ENCODE data around the gene DNAL4.

The DNAL4 gene

GRCh38 chr22:38832005-38832978 lies 38.3 kb upstream of the DNAL4 start:
- Histone ChIP-seq H3K9me3 (no peaks in the 10 kb centered on the region), H3K27me3 (ENCODE audit: low read depth) (peaks cover 14% of the 10 kb centered on the region), H3K4me3 (no peak overlapping the region), H3K4me1 (0 out of 2 replicates have a peak, but pooled peaks cover 7% of the 10 kb centered on the region), H3K36me3 (replicated peaks) (no peaks in the 10 kb centered on the region)
- in situ Hi-C loops (cut with MboI; ENCODE audit: low sequenced_read_pairs): no loop called here
- no peak for DNase-seq (ENCODE audit: low spot score in 2 of 2)

GRCh38 chr22:38831166-38831945 lies 37.4 kb upstream of the DNAL4 start:
- no peaks in the 10 kb centered on the region for H3K9me3 ChIP-seq
- H3K36me3 ChIP-seq (replicated peaks): no peaks in the 10 kb centered on the region
- in situ Hi-C loops (cut with MboI; ENCODE audit: low sequenced_read_pairs): no loop called here
- H3K4me1 ChIP-seq: 0 out of 2 replicates have a peak, but pooled peaks cover 7% of the 10 kb centered on the region
- DNase-seq (ENCODE audit: low spot score in 2 of 2): no peak
- H3K27me3 ChIP-seq (ENCODE audit: low read depth): peaks cover 8% of the 10 kb centered on the region
- H3K4me3 ChIP-seq: no peak overlapping the region

GRCh38 chr22:38830845-38831108 lies 36.8 kb upstream of the DNAL4 start:
- Histone ChIP-seq H3K9me3 (no peaks in the 10 kb centered on the region), H3K27me3 (ENCODE audit: low read depth) (peaks cover 3% of the 10 kb centered on the region; the same call in 1 of the 2 replicates), H3K36me3 (replicated peaks) (no peaks in the 10 kb centered on the region), H3K4me3 (no peak overlapping the region), H3K4me1 (0 out of 2 replicates have a peak, but pooled peaks cover 2% of the 10 kb centered on the region)
- no peak for DNase-seq (ENCODE audit: low spot score in 2 of 2)
- in situ Hi-C loops (cut with MboI; ENCODE audit: low sequenced_read_pairs): no loop called here

GRCh38 chr22:38830026-38830844 lies 36.3 kb upstream of the DNAL4 start:
- no peak for DNase-seq (ENCODE audit: low spot score in 2 of 2)
- Histone ChIP-seq H3K36me3 (replicated peaks) (no peaks in the 10 kb centered on the region), H3K4me1 (no peaks in the 10 kb centered on the region), H3K9me3 (no peaks in the 10 kb centered on the region), H3K4me3 (no peak overlapping the region), H3K27me3 (ENCODE audit: low read depth) (peaks cover 3% of the 10 kb centered on the region; the same call in 1 of the 2 replicates)
- in situ Hi-C loops (cut with MboI; ENCODE audit: low sequenced_read_pairs): no loop called here

GRCh38 chr22:38829485-38829884 lies 35.5 kb upstream of the DNAL4 start:
- no peak for DNase-seq (ENCODE audit: low spot score in 2 of 2)
- in situ Hi-C loops (cut with MboI; ENCODE audit: low sequenced_read_pairs): no loop called here
- Histone ChIP-seq H3K9me3 (no peaks in the 10 kb centered on the region), H3K36me3 (replicated peaks) (no peaks in the 10 kb centered on the region), H3K4me1 (no peaks in the 10 kb centered on the region), H3K4me3 (no peak overlapping the region), H3K27me3 (ENCODE audit: low read depth) (peaks cover 3% of the 10 kb centered on the region; the same call in 1 of the 2 replicates)

- Histone ChIP-seq H3K4me1 (no peaks in the 10 kb centered on the region), H3K9me3 (no peaks in the 10 kb centered on the region), H3K36me3 (replicated peaks) (no peaks in the 10 kb centered on the region), H3K27me3 (ENCODE audit: low read depth) (peaks cover 3% of the 10 kb centered on the region; the same call in 1 of the 2 replicates), H3K4me3 (no peak overlapping the region)
- in situ Hi-C loops (cut with MboI; ENCODE audit: low sequenced_read_pairs): no loop called here
- no peak for DNase-seq (ENCODE audit: low spot score in 2 of 2)
These were observed 34.8 kb upstream of the DNAL4 start for GRCh38 chr22:38828616-38829205.

- no peaks in the 10 kb centered on the region for H3K36me3 ChIP-seq (replicated peaks)
- H3K27me3 ChIP-seq (ENCODE audit: low read depth): peaks cover 3% of the 10 kb centered on the region; the same call in 1 of the 2 replicates
- H3K4me1 ChIP-seq: no peaks in the 10 kb centered on the region
- no peak for DNase-seq (ENCODE audit: low spot score in 2 of 2)
- no peaks in the 10 kb centered on the region for H3K9me3 ChIP-seq
- in situ Hi-C loops (cut with MboI; ENCODE audit: low sequenced_read_pairs): no loop called here
- no peak overlapping the region for H3K4me3 ChIP-seq
These were observed 34.2 kb upstream of the DNAL4 start for GRCh38 chr22:38828191-38828590.

- Histone ChIP-seq H3K36me3 (replicated peaks) (no peaks in the 10 kb centered on the region), H3K4me3 (no peak overlapping the region), H3K9me3 (no peaks in the 10 kb centered on the region), H3K27me3 (ENCODE audit: low read depth) (peaks cover 3% of the 10 kb centered on the region; the same call in 1 of the 2 replicates), H3K4me1 (no peaks in the 10 kb centered on the region)
- no peak for DNase-seq (ENCODE audit: low spot score in 2 of 2)
- in situ Hi-C loops (cut with MboI; ENCODE audit: low sequenced_read_pairs): no loop called here
These were observed 33.6 kb upstream of the DNAL4 start for GRCh38 chr22:38827510-38827909.

- in situ Hi-C loops (cut with MboI; ENCODE audit: low sequenced_read_pairs): no loop called here
- H3K36me3 ChIP-seq (replicated peaks): no peaks in the 10 kb centered on the region
- H3K4me3 ChIP-seq: no peak overlapping the region
- H3K4me1 ChIP-seq: no peaks in the 10 kb centered on the region
- DNase-seq (ENCODE audit: low spot score in 2 of 2): no peak
- peaks cover 3% of the 10 kb centered on the region; the same call in 1 of the 2 replicates for H3K27me3 ChIP-seq (ENCODE audit: low read depth)
- no peaks in the 10 kb centered on the region for H3K9me3 ChIP-seq
These were observed 32.9 kb upstream of the DNAL4 start for GRCh38 chr22:38826801-38827200.

- no peaks in the 10 kb centered on the region for H3K36me3 ChIP-seq (replicated peaks)
- in situ Hi-C loops (cut with MboI; ENCODE audit: low sequenced_read_pairs): no loop called here
These were observed 32.4 kb upstream of the DNAL4 start for GRCh38 chr22:38826386-38826785.

GRCh38 chr22:38824585-38824984 lies 30.6 kb upstream of the DNAL4 start:
- Histone ChIP-seq H3K36me3 (replicated peaks) (no peaks in the 10 kb centered on the region), H3K4me3 (no peak overlapping the region), H3K27me3 (ENCODE audit: low read depth) (peaks cover 14% of the 10 kb centered on the region), H3K4me1 (no peaks in the 10 kb centered on the region), H3K9me3 (no peaks in the 10 kb centered on the region)
- in situ Hi-C loops (cut with MboI; ENCODE audit: low sequenced_read_pairs): no loop called here
- peak; percentile 60 to 87 for DNase-seq (ENCODE audit: low spot score in 2 of 2)

More at GRCh38 chr22:38826386-38826785, 32.4 kb upstream of the DNAL4 start:
- no peaks in the 10 kb centered on the region for H3K4me1 ChIP-seq
- no peak for DNase-seq (ENCODE audit: low spot score in 2 of 2)
- no peak overlapping the region for H3K4me3 ChIP-seq
- no peaks in the 10 kb centered on the region for H3K9me3 ChIP-seq
- H3K27me3 ChIP-seq (ENCODE audit: low read depth): peaks cover 3% of the 10 kb centered on the region; the same call in 1 of the 2 replicates

- Histone ChIP-seq H3K36me3 (replicated peaks) (no peaks in the 10 kb centered on the region), H3K4me1 (no peaks in the 10 kb centered on the region), H3K4me3 (no peak overlapping the region), H3K9me3 (no peaks in the 10 kb centered on the region), H3K27me3 (ENCODE audit: low read depth) (peaks cover 22% of the 10 kb centered on the region)
- DNase-seq (ENCODE audit: low spot score in 2 of 2): no peak
- in situ Hi-C loops (cut with MboI; ENCODE audit: low sequenced_read_pairs): no loop called here
These were observed 29.7 kb upstream of the DNAL4 start for GRCh38 chr22:38823637-38824036.

GRCh38 chr22:38823076-38823475 lies 29.1 kb upstream of the DNAL4 start:
- Histone ChIP-seq H3K27me3 (ENCODE audit: low read depth) (peaks cover 22% of the 10 kb centered on the region), H3K36me3 (replicated peaks) (no peaks in the 10 kb centered on the region), H3K4me3 (no peak overlapping the region), H3K9me3 (no peaks in the 10 kb centered on the region), H3K4me1 (no peaks in the 10 kb centered on the region)
- in situ Hi-C loops (cut with MboI; ENCODE audit: low sequenced_read_pairs): no loop called here
- no peak for DNase-seq (ENCODE audit: low spot score in 2 of 2)
